Mesenchymal stem cell (in vitro differentiated cells and primary cell): ENCODE measurements around the gene PDYN.

Experiments used
- DNase-seq: peaks from one replicate; pipeline ENCODE4 v3.0.0-alpha.2; 2013
- H2AFZ ChIP-seq: one replicate; pipeline ENCODE4 v1.6.1; 2013; ENCODE audit warnings: low read depth, mild to moderate bottlenecking, control low read depth, inconsistent platforms, low read length, moderate library complexity
- H2AK5ac ChIP-seq: 2 replicates; pipeline ENCODE4 v1.6.1; 2013; ENCODE audit warnings: low read length, moderate library complexity, mild to moderate bottlenecking, inconsistent platforms; ENCODE audit not compliant: severe bottlenecking
- H2BK120ac ChIP-seq: one replicate; pipeline ENCODE4 v1.6.1; 2013; ENCODE audit warnings: low read depth, mild to moderate bottlenecking, inconsistent platforms, low read length, moderate library complexity
- H2BK12ac ChIP-seq, 2 experiments: one replicate each; pipeline ENCODE4 v1.6.1; 2013; ENCODE audit warnings: inconsistent platforms in 2 of 2, low read length in 2 of 2, mild to moderate bottlenecking in 2 of 2, moderate library complexity in 2 of 2, control low read depth in 1 of 2
- H2BK15ac ChIP-seq: one replicate; pipeline ENCODE4 v1.6.1; 2013; ENCODE audit warnings: mild to moderate bottlenecking, low read depth, inconsistent platforms; ENCODE audit not compliant: poor library complexity, severe bottlenecking
- H2BK5ac ChIP-seq: 2 replicates; pipeline ENCODE4 v1.6.1; 2013; ENCODE audit warnings: low read depth, mild to moderate bottlenecking, low read length, control low read depth, inconsistent platforms; ENCODE audit not compliant: poor library complexity, severe bottlenecking
- H3K14ac ChIP-seq, 2 experiments: one replicate each; pipeline ENCODE4 v1.6.1; 2013; ENCODE audit warnings: inconsistent platforms in 2 of 2, low read length in 2 of 2, control low read depth in 1 of 2, mild to moderate bottlenecking in 1 of 2, moderate library complexity in 1 of 2
- H3K18ac ChIP-seq, 2 experiments: one replicate each; pipeline ENCODE4 v1.6.1; 2013; ENCODE audit warnings: inconsistent platforms in 2 of 2, low read length in 2 of 2, control low read depth in 1 of 2, low read depth in 1 of 2, mild to moderate bottlenecking in 1 of 2
- H3K23ac ChIP-seq, 2 experiments: one replicate each; pipeline ENCODE4 v1.6.1; 2013; ENCODE audit warnings: inconsistent platforms in 2 of 2, low read length in 2 of 2, mild to moderate bottlenecking in 2 of 2, moderate library complexity in 2 of 2, control low read depth in 1 of 2
- H3K27ac ChIP-seq: 2 replicates; pipeline ENCODE4 v1.5.1; 2013; ENCODE audit warnings: mild to moderate bottlenecking, moderate library complexity, low read length, control low read depth, inconsistent platforms; ENCODE audit not compliant: poor library complexity, severe bottlenecking
- H3K27me3 ChIP-seq, 2 experiments: 2 replicates each; pipeline versions ENCODE4 v1.6.1 to v1.7.0; 2013; ENCODE audit warnings: low read length in 2 of 2, mild to moderate bottlenecking in 2 of 2, moderate library complexity in 2 of 2, control low read depth in 1 of 2, inconsistent platforms in 1 of 2; ENCODE audit not compliant: control insufficient read depth in 1 of 2, insufficient read depth in 1 of 2
- H3K36me3 ChIP-seq, 2 experiments: 2 replicates each; pipeline versions ENCODE4 v1.6.1 to v1.7.0; 2013; ENCODE audit warnings: low read length in 2 of 2, control low read depth in 1 of 2, inconsistent platforms in 1 of 2, low read depth in 1 of 2, mild to moderate bottlenecking in 1 of 2; ENCODE audit not compliant: insufficient read depth in 2 of 2, control insufficient read depth in 1 of 2
- H3K4ac ChIP-seq, 2 experiments: one replicate each; pipeline ENCODE4 v1.6.1; 2013; ENCODE audit warnings: inconsistent platforms in 2 of 2, low read length in 2 of 2, mild to moderate bottlenecking in 2 of 2, moderate library complexity in 2 of 2, control low read depth in 1 of 2, low read depth in 1 of 2
- H3K4me1 ChIP-seq: 2 replicates; pipeline ENCODE4 v1.6.1; 2013; ENCODE audit warnings: low read depth, low read length, control low read depth; ENCODE audit not compliant: control insufficient read depth, insufficient read depth
- H3K4me2 ChIP-seq: 2 replicates; pipeline ENCODE4 v1.6.1; 2013; ENCODE audit warnings: low read length, mild to moderate bottlenecking, inconsistent platforms; ENCODE audit not compliant: poor library complexity, severe bottlenecking
- H3K4me3 ChIP-seq, 2 experiments: 2 replicates each; pipeline versions ENCODE4 v1.5.1 to v1.7.0; 2013; ENCODE audit warnings: low read length in 2 of 2, mild to moderate bottlenecking in 2 of 2, control low read depth in 1 of 2, low read depth in 1 of 2; ENCODE audit not compliant: insufficient read depth in 1 of 2
- H3K79me1 ChIP-seq: replicated peaks from 2 replicates; pipeline ENCODE4 v1.6.1; 2013; ENCODE audit warnings: mild to moderate bottlenecking, control low read depth, low read length, inconsistent platforms; ENCODE audit not compliant: poor library complexity, severe bottlenecking
- H3K9ac ChIP-seq: 2 replicates; pipeline ENCODE4 v1.7.0; 2013; ENCODE audit warnings: mild to moderate bottlenecking, low read length, moderate library complexity
- H3K9me3 ChIP-seq: 2 replicates; pipeline ENCODE4 v1.7.0; 2013; ENCODE audit warnings: mild to moderate bottlenecking, low read length; ENCODE audit not compliant: control insufficient read depth
- H4K8ac ChIP-seq: one replicate; pipeline ENCODE4 v1.6.1; 2013; ENCODE audit warnings: inconsistent platforms, mild to moderate bottlenecking, low read length, moderate library complexity
- H4K91ac ChIP-seq: one replicate; pipeline ENCODE4 v1.6.1; 2013; ENCODE audit warnings: mild to moderate bottlenecking, low read length, inconsistent platforms
- WGBS: methylation state at CpG from one replicate; pipeline ENCODE4 v1.1.7; 2013; ENCODE audit warnings: mixed read lengths; 5-methylcytosine and 5-hydroxymethylcytosine counted together

Gene PDYN

DNA sequence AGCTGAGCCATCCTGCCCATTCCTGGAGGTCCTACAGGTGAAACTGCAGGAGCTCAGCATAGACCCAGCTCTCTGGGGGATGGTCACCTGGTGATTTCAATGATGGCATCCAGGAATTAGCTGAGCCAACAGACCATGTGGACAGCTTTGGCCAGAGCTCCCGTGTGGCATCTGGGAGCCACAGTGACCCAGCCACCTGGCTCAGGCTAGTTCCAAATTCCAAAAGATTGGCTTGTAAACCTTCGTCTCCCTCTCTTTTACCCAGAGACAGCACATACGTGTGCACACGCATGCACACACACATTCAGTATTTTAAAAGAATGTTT is 54.6 kb downstream of the PDYN start:
- H3K9ac ChIP-seq = no peak overlapping the region
- H2BK5ac ChIP-seq = no peak overlapping the region
- H3K27ac ChIP-seq = no peak overlapping the region
- no peak overlapping the region for H3K4me3 ChIP-seq
- DNase-seq = no peak
- no peak overlapping the region for H2AK5ac ChIP-seq
- no peak overlapping the region for H2BK12ac ChIP-seq
- H3K14ac ChIP-seq = no peak overlapping the region
- H3K4me2 ChIP-seq = no peak overlapping the region
- H2BK120ac ChIP-seq = no peak overlapping the region
- peaks cover 22% of the 10 kb centered on the region for H3K4me1 ChIP-seq
- H3K79me1 ChIP-seq = peaks cover 6% of the 10 kb centered on the region
- H3K36me3 ChIP-seq = peaks cover 28 to 48% of the 10 kb centered on the region in 2 experiments
- no peak overlapping the region for H2BK15ac ChIP-seq
- H3K18ac ChIP-seq = no peak overlapping the region
- no peak overlapping the region for H4K8ac ChIP-seq
- H4K91ac ChIP-seq = no peak overlapping the region
- no peak overlapping the region for H3K4ac ChIP-seq
- H3K9me3 ChIP-seq = no peaks in the 10 kb centered on the region
- peaks cover 0 to 2% of the 10 kb centered on the region in 2 experiments for H3K27me3 ChIP-seq
- no peak overlapping the region for H3K23ac ChIP-seq
- 95% methylated on average over 1 of the region's 4 CpGs for WGBS
- H2AFZ ChIP-seq = no peak overlapping the region

DNA sequence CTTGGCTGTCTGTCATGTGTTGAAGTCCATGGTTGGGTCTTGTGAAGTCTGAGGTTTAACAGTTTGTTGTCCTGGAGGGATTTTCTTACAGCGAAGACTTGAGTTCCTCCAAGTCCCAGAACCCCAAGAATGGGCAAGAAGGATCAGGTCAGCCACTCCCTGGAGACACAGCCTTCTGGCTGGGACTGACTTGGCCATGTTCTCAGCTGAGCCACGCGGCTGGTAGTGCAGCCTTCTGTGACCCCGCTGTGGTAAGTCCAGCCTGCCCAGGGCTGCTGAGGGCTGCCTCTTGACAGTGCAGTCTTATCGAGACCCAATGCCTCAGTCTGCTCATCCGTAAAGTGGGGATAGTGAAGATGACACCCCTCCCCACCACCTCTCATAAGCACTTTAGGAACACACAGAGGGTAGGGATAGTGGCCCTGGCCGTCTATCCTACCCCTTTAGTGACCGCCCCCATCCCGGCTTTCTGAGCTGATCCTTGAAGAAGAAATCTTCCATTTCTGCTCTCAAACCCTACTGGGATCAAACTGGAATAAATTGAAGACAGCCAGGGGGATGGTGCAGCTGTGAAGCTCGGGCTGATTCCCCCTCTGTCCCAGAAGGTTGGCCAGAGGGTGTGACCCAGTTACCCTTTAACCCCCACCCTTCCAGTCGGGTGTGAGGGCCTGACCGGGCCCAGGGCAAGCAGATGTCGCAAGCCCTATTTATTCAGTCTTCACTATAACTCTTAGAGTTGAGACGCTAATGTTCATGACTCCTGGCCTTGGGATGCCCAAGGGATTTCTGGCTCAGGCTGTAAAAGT is 55.2 kb downstream of the PDYN start:
- H3K4me1 ChIP-seq = peaks cover 21% of the 10 kb centered on the region
- no peaks in the 10 kb centered on the region for H3K9me3 ChIP-seq
- WGBS = 92% methylated on average over 13 of the region's 14 CpGs

DNA sequence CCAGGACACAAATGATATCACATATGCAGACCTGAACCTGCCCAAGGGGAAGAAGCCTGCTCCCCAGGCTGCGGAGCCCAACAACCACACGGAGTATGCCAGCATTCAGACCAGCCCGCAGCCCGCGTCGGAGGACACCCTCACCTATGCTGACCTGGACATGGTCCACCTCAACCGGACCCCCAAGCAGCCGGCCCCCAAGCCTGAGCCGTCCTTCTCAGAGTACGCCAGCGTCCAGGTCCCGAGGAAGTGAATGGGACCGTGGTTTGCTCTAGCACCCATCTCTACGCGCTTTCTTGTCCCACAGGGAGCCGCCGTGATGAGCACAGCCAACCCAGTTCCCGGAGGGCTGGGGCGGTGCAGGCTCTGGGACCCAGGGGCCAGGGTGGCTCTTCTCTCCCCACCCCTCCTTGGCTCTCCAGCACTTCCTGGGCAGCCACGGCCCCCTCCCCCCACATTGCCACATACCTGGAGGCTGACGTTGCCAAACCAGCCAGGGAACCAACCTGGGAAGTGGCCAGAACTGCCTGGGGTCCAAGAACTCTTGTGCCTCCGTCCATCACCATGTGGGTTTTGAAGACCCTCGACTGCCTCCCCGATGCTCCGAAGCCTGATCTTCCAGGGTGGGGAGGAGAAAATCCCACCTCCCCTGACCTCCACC is 56.4 kb downstream of the PDYN start:
- H2AFZ ChIP-seq = no peak overlapping the region
- peaks cover 26% of the 10 kb centered on the region for H3K4me1 ChIP-seq
- no peaks in the 10 kb centered on the region for H3K27me3 ChIP-seq
- peaks cover 8% of the 10 kb centered on the region for H3K79me1 ChIP-seq
- H3K4me3 ChIP-seq = no peak overlapping the region
- no peak overlapping the region for H3K9ac ChIP-seq
- H3K14ac ChIP-seq = no peak overlapping the region
- H2BK5ac ChIP-seq = no peak overlapping the region
- H3K4ac ChIP-seq = no peak overlapping the region
- H4K91ac ChIP-seq = no peak overlapping the region
- no peak overlapping the region for H2BK15ac ChIP-seq
- no peak overlapping the region for H2BK120ac ChIP-seq
- H3K18ac ChIP-seq = no peak overlapping the region
- no peak overlapping the region for H4K8ac ChIP-seq
- whole genome bisulfite sequencing = 94% methylated on average over 21 of the region's 25 CpGs
- H3K4me2 ChIP-seq = no peak overlapping the region
- H3K36me3 ChIP-seq = peaks cover 28 to 58% of the 10 kb centered on the region in 2 experiments
- no peak overlapping the region for H3K23ac ChIP-seq
- H3K27ac ChIP-seq = no peak overlapping the region
- H2BK12ac ChIP-seq = no peak overlapping the region
- no peak overlapping the region for H2AK5ac ChIP-seq
- H3K9me3 ChIP-seq = no peaks in the 10 kb centered on the region
- DNase-seq = no peak

More for the DNA sequence above, 55.2 kb downstream of the PDYN start:
- Histone ChIP-seq H3K9ac (no peak overlapping the region), H3K27me3 (no peaks in the 10 kb centered on the region), H2AK5ac (no peak overlapping the region), H2BK120ac (no peak overlapping the region), H3K4me2 (no peak overlapping the region), H3K36me3 (peaks cover 28 to 48% of the 10 kb centered on the region in 2 experiments), H3K4ac (no peak overlapping the region), H4K8ac (no peak overlapping the region), H3K18ac (peak overlapping the region in 1 of 2 experiments; percentile 29), H2BK5ac (no peak overlapping the region), H3K23ac (no peak overlapping the region), H3K27ac (no peak overlapping the region), H3K4me3 (no peak overlapping the region), H3K79me1 (peaks cover 6% of the 10 kb centered on the region), H3K14ac (no peak overlapping the region), H4K91ac (no peak overlapping the region), H2BK15ac (no peak overlapping the region), H2BK12ac (no peak overlapping the region), H2AFZ (no peak overlapping the region)
- no peak for DNase-seq

DNA sequence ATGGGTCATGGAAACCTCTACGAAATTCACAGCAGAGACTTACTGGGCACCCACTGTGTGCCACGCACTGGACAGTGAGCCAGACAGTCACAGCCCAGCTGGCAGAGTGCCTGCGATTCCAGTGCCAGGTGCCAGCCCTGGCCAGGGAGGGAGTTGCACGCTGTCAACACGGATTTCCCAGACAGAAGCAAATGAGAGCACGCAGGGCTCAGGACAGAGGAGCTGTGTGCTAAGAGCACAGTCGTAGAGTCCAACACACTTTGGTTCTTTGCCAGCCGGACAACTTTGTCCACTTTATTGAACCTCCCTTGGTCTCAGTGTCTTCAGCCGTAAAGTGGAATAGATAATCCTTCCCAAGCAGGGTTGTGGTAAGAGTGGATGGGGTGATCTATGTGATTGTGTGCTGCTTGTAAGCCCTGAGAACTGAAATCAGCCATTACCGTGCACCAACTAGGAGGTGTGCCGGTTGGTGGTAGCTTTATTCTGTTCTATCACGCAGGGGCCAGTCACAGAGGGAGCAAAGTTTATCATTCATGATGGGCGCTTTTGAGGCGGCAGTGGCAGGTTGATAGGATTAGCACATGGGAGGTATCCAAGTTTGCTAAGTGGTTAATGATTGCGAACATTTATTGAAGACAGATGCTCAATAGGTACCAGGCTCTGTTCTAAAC is 58.0 kb downstream of the PDYN start:
- Histone ChIP-seq H2BK15ac (no peak overlapping the region), H3K23ac (no peak overlapping the region), H2BK5ac (no peak overlapping the region), H3K18ac (no peak overlapping the region), H3K36me3 (peaks cover 32 to 70% of the 10 kb centered on the region in 2 experiments), H3K4me3 (peak overlapping the region in 1 of 2 experiments; percentile 57), H3K27ac (no peak overlapping the region), H3K14ac (no peak overlapping the region), H3K9ac (peak overlapping the region; percentile 70), H2BK12ac (no peak overlapping the region), H3K27me3 (no peaks in the 10 kb centered on the region), H3K4me2 (no peak overlapping the region), H2BK120ac (no peak overlapping the region), H3K4me1 (peaks cover 19% of the 10 kb centered on the region), H2AK5ac (no peak overlapping the region), H3K9me3 (no peaks in the 10 kb centered on the region), H4K91ac (no peak overlapping the region), H3K79me1 (peaks cover 16% of the 10 kb centered on the region), H3K4ac (no peak overlapping the region), H4K8ac (no peak overlapping the region), H2AFZ (no peak overlapping the region)
- DNase-seq = no peak
- WGBS = 96% methylated on average over 15 of the region's 15 CpGs
